GM19035 (cell line): ENCODE results near the gene TSGA10IP.

Source experiments
- ATAC-seq: cut with Tn5 transposase; IDR thresholded peaks from one replicate; pipeline ENCODE4 v1.9.1; 2021; ENCODE audit not compliant: unreplicated experiment

Gene TSGA10IP

GRCh38 chr11:65973439-65974110, 28.3 kb downstream of the TSGA10IP start:
- ATAC-seq, result no peak

- ATAC-seq, result no peak
These were observed 30.5 kb downstream of the TSGA10IP start for GRCh38 chr11:65975771-65976170.

GRCh38 chr11:65976216-65977176, 31.2 kb downstream of the TSGA10IP start:
- ATAC-seq, result no peak

GRCh38 chr11:65977621-65978390, 32.5 kb downstream of the TSGA10IP start:
- ATAC-seq, result no peak

- ATAC-seq, result no peak
These were observed 33.3 kb downstream of the TSGA10IP start for GRCh38 chr11:65978391-65979238.

GRCh38 chr11:65979261-65979759, 34.0 kb downstream of the TSGA10IP start:
- ATAC-seq, result no peak

- no peak for ATAC-seq
These were observed 35.9 kb downstream of the TSGA10IP start for GRCh38 chr11:65981101-65981740.

GRCh38 chr11:65981972-65982823, 36.9 kb downstream of the TSGA10IP start:
- ATAC-seq, result no peak

GRCh38 chr11:65982824-65983588, 37.7 kb downstream of the TSGA10IP start:
- ATAC-seq, result no peak

- no peak for ATAC-seq
These were observed 38.3 kb downstream of the TSGA10IP start for GRCh38 chr11:65983589-65983987.

GRCh38 chr11:65987336-65987735, 42.1 kb downstream of the TSGA10IP start:
- no peak for ATAC-seq

- ATAC-seq, result peak; percentile 93
These were observed 43.7 kb downstream of the TSGA10IP start for GRCh38 chr11:65988791-65989592.

- ATAC-seq, result no peak
These were observed 46.8 kb downstream of the TSGA10IP start for GRCh38 chr11:65992056-65992455.

GRCh38 chr11:65997286-65997685, 52.0 kb downstream of the TSGA10IP start:
- ATAC-seq, result no peak

GRCh38 chr11:66001942-66002647, 56.8 kb downstream of the TSGA10IP start, which contains the start of the genes BANF1 and EIF1AD:
Gene BANF1 (plus strand): TSS chr11:66002503. CDS start chr11:66003251, 748 bp downstream.
Gene EIF1AD (minus strand): TSS chr11:66002157. CDS start chr11:66000389, 1,768 bp downstream.
- ATAC-seq, result peak; percentile 80

GRCh38 chr11:66002648-66003225, 57.5 kb downstream of the TSGA10IP start:
- peak; percentile 52 for ATAC-seq
